GM04503 (cell line): Measurements from ENCODE around the gene HBM.
"Not testable (repeated sequence)": the region's sequence is repeated elsewhere in the genome, so short reads cannot be mapped to it uniquely, and the experiment has no call there.

Experiments
- DNase-seq: peaks from one replicate; pipeline ENCODE4 v3.0.0-alpha.2; 2012; ENCODE audit warnings: low read depth

Gene HBM

GRCh38 chr16:146646-147045, 19.1 kb upstream of the HBM start:
- no peak for DNase-seq

GRCh38 chr16:149024-149660, 16.6 kb upstream of the HBM start:
- DNase-seq: peak; percentile 49

- no peak for DNase-seq
Observed at GRCh38 chr16:152141-153128, 13.3 kb upstream of the HBM start, which contains the start of gene HBZ. TSS of gene HBZ (plus strand) at chr16:152644. CDS start at chr16:152910, 266 bp downstream.

GRCh38 chr16:153129-153521, 12.7 kb upstream of the HBM start:
- DNase-seq: not testable (repeated sequence)

GRCh38 chr16:153550-154216, 12.1 kb upstream of the HBM start:
- not testable (repeated sequence) for DNase-seq

GRCh38 chr16:154217-155030, 11.4 kb upstream of the HBM start:
- DNase-seq: no peak

- DNase-seq: no peak
Observed at GRCh38 chr16:155031-155398, 10.8 kb upstream of the HBM start.

GRCh38 chr16:159136-159849, 6.5 kb upstream of the HBM start:
- no peak for DNase-seq

- DNase-seq: not testable (repeated sequence)
Observed at GRCh38 chr16:160242-160641, 5.5 kb upstream of the HBM start.

GRCh38 chr16:160691-161190, 5.0 kb upstream of the HBM start:
- DNase-seq: no peak

- no peak for DNase-seq
Observed at GRCh38 chr16:162271-162991, 3.3 kb upstream of the HBM start.

GRCh38 chr16:163139-163538, 2.6 kb upstream of the HBM start:
- DNase-seq: not testable (repeated sequence)

- not testable (repeated sequence) for DNase-seq
Observed at GRCh38 chr16:163696-164095, 2.1 kb upstream of the HBM start.

- not testable (repeated sequence) for DNase-seq
Observed at GRCh38 chr16:164134-164823, 1.5 kb upstream of the HBM start.

GRCh38 chr16:164827-165538, 795 bp upstream of the HBM start:
- no peak for DNase-seq

- no peak for DNase-seq
Observed at GRCh38 chr16:166375-167121, 770 bp downstream of the HBM start.

GRCh38 chr16:167122-167690, 1.4 kb downstream of the HBM start:
- DNase-seq: no peak

- no peak for DNase-seq
Observed at GRCh38 chr16:168424-168823, 2.6 kb downstream of the HBM start.
